A549 (cell line): ENCODE data around the gene MYO1C.

ENCODE experiments used
- BHLHE40 ChIP-seq: IDR thresholded peaks from 2 replicates; pipeline ENCODE4 v1.6.1; 2012; ENCODE audit warnings: low read depth, low read length, inconsistent platforms
- CHD2 ChIP-seq: fragments of 150-350 bp; IDR thresholded peaks from 2 replicates; pipeline ENCODE4 v1.6.1; 2014; ENCODE audit warnings: low read length; ENCODE audit not compliant: partially characterized antibody
- CTCF ChIP-seq: fragments of >200 bp; sonication (Bioruptor Twin); formaldehyde crosslinking; IDR thresholded peaks from 3 replicates; pipeline ENCODE4 v1.5.1; 2016
- EP300 ChIP-seq, 2 experiments: fragments of >200 bp; sonication (Bioruptor Twin); formaldehyde crosslinking; IDR thresholded peaks; 2 replicates in 1 of 2; 3 replicates in 1 of 2; pipeline ENCODE4 v1.6.1; 2016 to 2017
- FOSL2 ChIP-seq, 2 experiments: fragments of 450-650 bp in 1 of 2; fragments of >200 bp in 1 of 2; sonication (Bioruptor Twin) in 1 of 2; formaldehyde crosslinking; IDR thresholded peaks; 2 replicates each; pipeline versions ENCODE4 v1.5.0 to v1.6.1; 2016 to 2020; ENCODE audit warnings: mild to moderate bottlenecking in 1 of 2, moderate library complexity in 1 of 2
- HES2 ChIP-seq: fragments of >200 bp; sonication (Bioruptor Twin); formaldehyde crosslinking; IDR thresholded peaks from 2 replicates; pipeline ENCODE4 v1.6.1; 2016
- HMGXB4 ChIP-seq: fragments of 250-450 bp; sonication (Bioruptor Pico); IDR thresholded peaks from 2 replicates; pipeline ENCODE4 v1.5.0; 2021; ENCODE audit warnings: mild to moderate bottlenecking, moderate library complexity, borderline replicate concordance
- MAX ChIP-seq: IDR thresholded peaks from 2 replicates; pipeline ENCODE4 v1.6.1; 2012
- MAZ ChIP-seq: fragments of 150-350 bp; IDR thresholded peaks from 2 replicates; pipeline ENCODE4 v1.6.1; 2014; ENCODE audit warnings: antibody characterized with exemption, low read depth, low read length, borderline replicate concordance
- POLR2A ChIP-seq: IDR thresholded peaks from 2 replicates; pipeline ENCODE4 v1.6.1; 2012; ENCODE audit warnings: mild to moderate bottlenecking, low read length
- REST ChIP-seq: fragments of 200-600 bp; sonication (generic); IDR thresholded peaks from 2 replicates; pipeline ENCODE4 v1.6.1; 2016; ENCODE audit warnings: antibody characterized with exemption, mild to moderate bottlenecking, moderate library complexity

DNA sequence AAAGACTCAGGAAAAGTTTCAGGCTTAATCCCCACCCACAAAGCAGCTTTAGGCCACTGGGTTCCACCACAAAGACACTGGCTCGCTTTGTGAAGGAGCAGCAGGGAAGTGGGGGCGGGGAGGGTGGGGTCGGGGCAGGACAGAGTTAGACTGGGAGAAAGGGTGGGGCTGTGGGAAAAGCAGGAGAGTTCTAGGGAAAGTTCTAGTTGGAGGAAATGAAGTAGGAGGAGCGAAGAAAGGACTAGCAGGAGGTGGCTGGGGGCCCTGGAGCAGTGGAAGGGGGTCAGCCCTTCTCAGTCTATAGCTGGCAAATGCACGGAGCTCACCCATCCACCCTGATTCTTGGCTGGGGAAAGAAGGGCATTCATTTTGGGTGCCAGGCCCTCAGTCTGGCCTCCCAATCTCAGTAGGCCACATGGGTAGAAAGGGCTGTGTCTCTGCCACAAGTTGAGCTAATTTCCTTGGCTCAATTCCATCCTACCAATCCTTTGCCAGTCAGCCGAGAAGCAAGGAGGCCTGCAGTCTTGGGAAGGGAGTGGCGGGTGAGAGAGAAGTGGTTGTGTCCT lies 19.4 kb upstream of the MYO1C start:
- TF ChIP-seq MAX (no peak), REST (no peak), CTCF (no peak), HES2 (no peak), POLR2A (no peak), HMGXB4 (CRISPR knock-in tag) (no peak), BHLHE40 (no peak), MAZ (no peak), EP300 (IDR thresholded peaks at IDR 0.05) (no peak), CHD2 (no peak), FOSL2 (IDR thresholded peaks at IDR 0.05) (no peak), FOSL2 (CRISPR knock-in tag; IDR thresholded peaks at IDR 0.05) (no peak)
